Inflammatory macrophage treated with lipopolysaccharide for 1 hour (primary cell): ENCODE data around the gene CDH13.

ENCODE experiments used
- DNase-seq, 2 donors: peaks; one replicate each; pipeline ENCODE4 v3.0.0-alpha.2; 2020 to 2022

Gene CDH13

GRCh38 chr16:82793528-82794245, 166.9 kb downstream of the CDH13 start:
- DNase-seq: peak in 1 of 2 donors; percentile 54

GRCh38 chr16:82796047-82796446, 169.3 kb downstream of the CDH13 start:
- DNase-seq: no peak

GRCh38 chr16:82801361-82801760, 174.6 kb downstream of the CDH13 start:
- no peak for DNase-seq

- DNase-seq: no peak
These were observed 179.1 kb downstream of the CDH13 start for GRCh38 chr16:82805866-82806265.

- DNase-seq: no peak
These were observed 180.5 kb downstream of the CDH13 start for GRCh38 chr16:82807311-82807710.

GRCh38 chr16:82808036-82808435, 181.3 kb downstream of the CDH13 start:
- DNase-seq: no peak

GRCh38 chr16:82810077-82810476, 183.3 kb downstream of the CDH13 start:
- DNase-seq: no peak

- no peak for DNase-seq
These were observed 187.3 kb downstream of the CDH13 start for GRCh38 chr16:82814059-82814458.

GRCh38 chr16:82819286-82819685, 192.5 kb downstream of the CDH13 start:
- no peak for DNase-seq

- DNase-seq: no peak
These were observed 194.1 kb downstream of the CDH13 start for GRCh38 chr16:82820855-82821254.

- no peak for DNase-seq
These were observed 197.6 kb downstream of the CDH13 start for GRCh38 chr16:82824408-82824807.

GRCh38 chr16:82829301-82829700, 202.5 kb downstream of the CDH13 start:
- no peak for DNase-seq

- DNase-seq: no peak
These were observed 204.2 kb downstream of the CDH13 start for GRCh38 chr16:82830944-82831343.

- no peak for DNase-seq
These were observed 206.1 kb downstream of the CDH13 start for GRCh38 chr16:82832821-82833220.

GRCh38 chr16:82833378-82833993, 206.7 kb downstream of the CDH13 start:
- DNase-seq: no peak

GRCh38 chr16:82834151-82834815, 207.5 kb downstream of the CDH13 start:
- no peak for DNase-seq

GRCh38 chr16:82835487-82836155, 208.9 kb downstream of the CDH13 start:
- DNase-seq: no peak

GRCh38 chr16:82841108-82841507, 214.3 kb downstream of the CDH13 start:
- no peak for DNase-seq

- no peak for DNase-seq
These were observed 217.0 kb downstream of the CDH13 start for GRCh38 chr16:82843606-82844271.

- DNase-seq: no peak
These were observed 218.3 kb downstream of the CDH13 start for GRCh38 chr16:82845116-82845515.

- DNase-seq: no peak
These were observed 220.0 kb downstream of the CDH13 start for GRCh38 chr16:82846806-82847205.

- no peak for DNase-seq
These were observed 221.2 kb downstream of the CDH13 start for GRCh38 chr16:82848013-82848412.

- DNase-seq: no peak
These were observed 225.7 kb downstream of the CDH13 start for GRCh38 chr16:82852388-82853008.
